ENCODE data around the gene MTERF4.

Gene MTERF4

GRCh38 chr2:241048149-241048948 lies 53.7 kb downstream of the MTERF4 start:
- no peak for DNase-seq

GRCh38 chr2:241047253-241048010 lies 54.7 kb downstream of the MTERF4 start:
- DNase-seq: no peak
